SK-N-SH treated with all-trans-retinoic acid at 6 μM for 48 hours (cell line): ENCODE data around the gene JAK1.

Source experiments
- BACH2 ChIP-seq: fragments of 250-450 bp; sonication (Bioruptor Pico); IDR thresholded peaks from 2 replicates; pipeline ENCODE4 v1.9.0; 2021; ENCODE audit warnings: mild to moderate bottlenecking, borderline replicate concordance
- ZNF70 ChIP-seq: fragments of 450-650 bp; formaldehyde crosslinking; IDR thresholded peaks from 2 replicates; pipeline ENCODE4 v1.5.0; 2020; ENCODE audit warnings: mild to moderate bottlenecking, moderate library complexity

DNA sequence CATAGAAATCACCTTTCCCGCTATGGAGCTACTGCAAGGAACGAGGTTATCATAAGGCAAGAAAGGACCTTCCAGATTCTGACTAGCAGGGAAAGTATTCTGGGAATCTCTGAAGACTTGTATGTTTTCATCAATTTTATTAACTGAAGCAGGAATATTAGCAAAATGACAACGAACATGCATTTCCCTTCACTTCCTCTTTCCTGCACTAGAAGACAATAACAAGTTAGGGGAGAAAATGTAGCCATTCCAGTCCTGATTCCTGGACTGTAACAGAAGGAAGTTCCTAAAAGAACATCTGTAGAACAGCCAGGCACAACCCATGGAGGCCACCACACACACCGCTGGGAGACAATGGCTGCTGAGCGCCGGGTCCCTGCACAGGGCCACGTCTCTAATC, 114.7 kb downstream of the JAK1 start:
- TF ChIP-seq BACH2 (CRISPR knock-in tag), result no peak
- TF ChIP-seq ZNF70 (CRISPR knock-in tag), result no peak
